Neural progenitor cell (in vitro differentiated cells): ENCODE data around the gene NDUFS1. TPM values are rescaled to one million over a fixed set of nuclear protein-coding genes. Genes with fewer than 3 reads are reported as not detected.

Experiments
- DNase-seq: peaks from one replicate; pipeline ENCODE4 v3.0.0-alpha.2; 2016; ENCODE audit warnings: low spot score
- H2AFZ ChIP-seq: fragments of 200-600 bp; sonication (generic); replicated peaks from 2 replicates; pipeline ENCODE4 v1.6.1; 2016; ENCODE audit warnings: antibody characterized with exemption
- H3F3A ChIP-seq: fragments of 200-600 bp; sonication (generic); 2 replicates; pipeline ENCODE4 v1.6.1; 2016; ENCODE audit warnings: antibody characterized with exemption, low read depth
- H3K27ac ChIP-seq: fragments of 200-600 bp; sonication (generic); 2 replicates; pipeline ENCODE4 v1.5.1; 2016; ENCODE audit warnings: mild to moderate bottlenecking
- H3K27me3 ChIP-seq: fragments of 200-600 bp; sonication (generic); 2 replicates; pipeline ENCODE4 v1.6.1; 2016; ENCODE audit warnings: mild to moderate bottlenecking, moderate library complexity
- H3K36me3 ChIP-seq: fragments of 200-600 bp; sonication (generic); 2 replicates; pipeline ENCODE4 v1.5.1; 2016
- H3K4me1 ChIP-seq: fragments of 200-600 bp; sonication (generic); 2 replicates; pipeline ENCODE4 v1.6.1; 2016; ENCODE audit warnings: mixed run types
- H3K4me2 ChIP-seq: fragments of 200-600 bp; sonication (generic); 2 replicates; pipeline ENCODE4 v1.6.1; 2016
- H3K4me3 ChIP-seq: fragments of 200-600 bp; sonication (generic); 2 replicates; pipeline ENCODE4 v1.5.1; 2016
- H3K79me2 ChIP-seq: fragments of 200-600 bp; sonication (generic); 2 replicates; pipeline ENCODE4 v1.6.1; 2016; ENCODE audit warnings: low read depth
- H3K9ac ChIP-seq: fragments of 200-600 bp; sonication (generic); 2 replicates; pipeline ENCODE4 v1.6.1; 2016
- H3K9me3 ChIP-seq: fragments of 200-600 bp; sonication (generic); 2 replicates; pipeline ENCODE4 v1.5.1; 2016; ENCODE audit warnings: low read depth
- H4K20me1 ChIP-seq: fragments of 200-600 bp; sonication (generic); 2 replicates; pipeline ENCODE4 v1.6.1; 2016; ENCODE audit warnings: low read depth
- H3K27ac Mint-ChIP-seq: 3 replicates; pipeline ENCODE4 v1.8.0; 2021; ENCODE audit warnings: mixed read lengths
- H3K27me3 Mint-ChIP-seq: 2 replicates; pipeline ENCODE4 v1.8.0; 2022; ENCODE audit warnings: low read depth, mild to moderate bottlenecking, inconsistent platforms, moderate library complexity, mixed read lengths; ENCODE audit not compliant: insufficient read depth
- H3K36me3 Mint-ChIP-seq: 3 replicates; pipeline ENCODE4 v1.8.0; 2021; ENCODE audit warnings: mixed read lengths
- H3K4me1 Mint-ChIP-seq: 3 replicates; pipeline ENCODE4 v1.8.0; 2021; ENCODE audit warnings: mixed read lengths
- H3K4me3 Mint-ChIP-seq: 3 replicates; pipeline ENCODE4 v1.8.0; 2021; ENCODE audit warnings: mild to moderate bottlenecking, moderate library complexity, mixed read lengths
- H3K9me3 Mint-ChIP-seq: 3 replicates; pipeline ENCODE4 v1.8.0; 2020; ENCODE audit warnings: mixed read lengths
- EZH2 ChIP-seq: fragments of 200-600 bp; sonication (generic); IDR thresholded peaks from 2 replicates; pipeline ENCODE4 v1.6.1; 2017; ENCODE audit warnings: antibody characterized with exemption, mild to moderate bottlenecking, moderate library complexity
- EZH2phosphoT487 ChIP-seq: fragments of 200-600 bp; sonication (generic); IDR thresholded peaks from 2 replicates; pipeline ENCODE4 v1.6.1; 2017; ENCODE audit warnings: antibody characterized with exemption
- total RNA-seq: library from RNA; depleted of rRNA; stranded (reverse); fragments of >200 nt; gene quantifications from 2 replicates; pipeline ENCODE4 v1.2.3, GENCODE V29; 2015; ENCODE audit warnings: low replicate concordance
- TF ChIP-seq, protein P1 (sequence below): fragments of 200-600 bp; sonication (generic); IDR thresholded peaks from 2 replicates; pipeline ENCODE4 v1.5.1; 2017; ENCODE audit warnings: antibody characterized with exemption, mild to moderate bottlenecking

Gene NDUFS1
- total RNA-seq, 1 donor from 2014 or later = 115 TPM

DNA sequence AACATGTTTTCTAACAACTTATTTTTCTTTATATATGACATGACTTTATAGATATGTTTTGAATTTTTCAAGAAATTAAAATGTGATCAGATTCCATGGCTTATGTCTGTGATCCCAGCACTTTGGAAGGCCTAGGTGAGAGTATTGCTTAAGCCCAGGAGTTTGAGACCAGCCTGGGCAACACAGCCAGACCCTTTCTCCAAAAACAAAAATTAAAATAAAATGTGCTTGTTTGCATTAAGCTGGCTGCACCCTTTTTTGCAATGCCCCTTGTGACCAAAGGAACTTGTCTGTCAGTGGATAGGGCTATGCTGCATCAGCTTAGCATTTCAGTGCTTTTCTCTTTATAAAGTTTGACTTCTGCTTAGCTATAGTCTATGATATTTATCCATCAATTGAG lies 71.0 kb downstream of the NDUFS1 start:
- Histone ChIP-seq H3K9ac (no peak overlapping the region), H3K79me2 (peaks cover 52% of the 10 kb centered on the region), H3K4me2 (no peak overlapping the region), H3K27ac (no peak overlapping the region), H3K9me3 (no peaks in the 10 kb centered on the region), H3K4me3 (no peak overlapping the region), H4K20me1 (peaks cover 5% of the 10 kb centered on the region), H2AFZ (no peak overlapping the region), H3F3A (peaks cover 39% of the 10 kb centered on the region), H3K27me3 (no peaks in the 10 kb centered on the region), H3K36me3 (peaks cover 4% of the 10 kb centered on the region), H3K4me1 (peaks cover 18% of the 10 kb centered on the region)
- Mint-ChIP-seq H3K4me1 (peaks cover 20% of the 10 kb centered on the region), H3K27ac (no peak overlapping the region), H3K27me3 (no peaks in the 10 kb centered on the region), H3K4me3 (peak overlapping the region; percentile 33), H3K36me3 (peaks cover 3% of the 10 kb centered on the region), H3K9me3 (no peaks in the 10 kb centered on the region)
- no peak for TF ChIP-seq EZH2
- no peak for DNase-seq

DNA sequence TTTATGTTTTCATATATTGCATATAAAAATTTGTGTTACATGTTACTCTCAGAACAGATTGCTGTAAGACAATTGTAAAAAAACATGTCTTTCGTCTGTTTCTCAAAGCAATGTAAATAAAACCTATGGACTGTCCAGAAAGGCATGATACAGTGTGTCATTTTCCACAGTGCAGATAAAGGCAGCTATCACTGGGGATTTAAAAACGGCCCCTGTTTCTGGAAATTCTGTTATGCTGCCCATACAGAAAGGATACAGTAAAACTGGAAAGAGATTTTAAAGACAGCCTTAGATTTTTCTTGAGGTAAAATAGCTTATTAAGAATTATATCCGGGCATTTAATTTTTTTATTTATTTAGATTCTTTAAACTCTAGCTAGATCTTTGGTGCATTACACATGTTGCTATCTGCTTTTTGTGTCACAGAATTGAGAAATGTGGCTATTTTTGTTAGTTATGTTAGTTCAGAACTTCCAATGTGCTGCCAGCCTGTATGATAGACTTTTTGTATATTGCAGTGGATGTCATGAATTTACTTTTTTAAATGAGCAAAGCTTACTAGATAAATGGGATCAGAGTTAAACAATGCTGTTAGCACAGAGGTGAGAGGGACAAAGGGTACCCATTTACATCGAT lies 72.4 kb downstream of the NDUFS1 start:
- TF ChIP-seq EZH2 (no peak), EZH2phosphoT487 (no peak)
- TF ChIP-seq, protein P1, sequence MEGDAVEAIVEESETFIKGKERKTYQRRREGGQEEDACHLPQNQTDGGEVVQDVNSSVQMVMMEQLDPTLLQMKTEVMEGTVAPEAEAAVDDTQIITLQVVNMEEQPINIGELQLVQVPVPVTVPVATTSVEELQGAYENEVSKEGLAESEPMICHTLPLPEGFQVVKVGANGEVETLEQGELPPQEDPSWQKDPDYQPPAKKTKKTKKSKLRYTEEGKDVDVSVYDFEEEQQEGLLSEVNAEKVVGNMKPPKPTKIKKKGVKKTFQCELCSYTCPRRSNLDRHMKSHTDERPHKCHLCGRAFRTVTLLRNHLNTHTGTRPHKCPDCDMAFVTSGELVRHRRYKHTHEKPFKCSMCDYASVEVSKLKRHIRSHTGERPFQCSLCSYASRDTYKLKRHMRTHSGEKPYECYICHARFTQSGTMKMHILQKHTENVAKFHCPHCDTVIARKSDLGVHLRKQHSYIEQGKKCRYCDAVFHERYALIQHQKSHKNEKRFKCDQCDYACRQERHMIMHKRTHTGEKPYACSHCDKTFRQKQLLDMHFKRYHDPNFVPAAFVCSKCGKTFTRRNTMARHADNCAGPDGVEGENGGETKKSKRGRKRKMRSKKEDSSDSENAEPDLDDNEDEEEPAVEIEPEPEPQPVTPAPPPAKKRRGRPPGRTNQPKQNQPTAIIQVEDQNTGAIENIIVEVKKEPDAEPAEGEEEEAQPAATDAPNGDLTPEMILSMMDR = no peak
- Histone ChIP-seq H3K27ac (peak overlapping the region; percentile 97), H3K9ac (peak overlapping the region; percentile 95), H3K4me1 (peaks cover 17% of the 10 kb centered on the region), H3K4me2 (peak overlapping the region; percentile 89), H3K36me3 (peaks cover 4% of the 10 kb centered on the region), H3K27me3 (no peaks in the 10 kb centered on the region), H4K20me1 (peaks cover 5% of the 10 kb centered on the region), H3K9me3 (no peaks in the 10 kb centered on the region), H2AFZ (peak overlapping the region; percentile 93), H3K79me2 (peaks cover 66% of the 10 kb centered on the region), H3F3A (peaks cover 34% of the 10 kb centered on the region), H3K4me3 (peak overlapping the region; percentile 89)
- H3K9me3 Mint-ChIP-seq = no peaks in the 10 kb centered on the region
- H3K27ac Mint-ChIP-seq = peak overlapping the region; percentile 42
- H3K4me1 Mint-ChIP-seq = peaks cover 18% of the 10 kb centered on the region
- H3K27me3 Mint-ChIP-seq = peaks cover 2% of the 10 kb centered on the region
- no peak for DNase-seq
- H3K4me3 Mint-ChIP-seq = peak overlapping the region; percentile 99
- H3K36me3 Mint-ChIP-seq = peaks cover 3% of the 10 kb centered on the region

DNA sequence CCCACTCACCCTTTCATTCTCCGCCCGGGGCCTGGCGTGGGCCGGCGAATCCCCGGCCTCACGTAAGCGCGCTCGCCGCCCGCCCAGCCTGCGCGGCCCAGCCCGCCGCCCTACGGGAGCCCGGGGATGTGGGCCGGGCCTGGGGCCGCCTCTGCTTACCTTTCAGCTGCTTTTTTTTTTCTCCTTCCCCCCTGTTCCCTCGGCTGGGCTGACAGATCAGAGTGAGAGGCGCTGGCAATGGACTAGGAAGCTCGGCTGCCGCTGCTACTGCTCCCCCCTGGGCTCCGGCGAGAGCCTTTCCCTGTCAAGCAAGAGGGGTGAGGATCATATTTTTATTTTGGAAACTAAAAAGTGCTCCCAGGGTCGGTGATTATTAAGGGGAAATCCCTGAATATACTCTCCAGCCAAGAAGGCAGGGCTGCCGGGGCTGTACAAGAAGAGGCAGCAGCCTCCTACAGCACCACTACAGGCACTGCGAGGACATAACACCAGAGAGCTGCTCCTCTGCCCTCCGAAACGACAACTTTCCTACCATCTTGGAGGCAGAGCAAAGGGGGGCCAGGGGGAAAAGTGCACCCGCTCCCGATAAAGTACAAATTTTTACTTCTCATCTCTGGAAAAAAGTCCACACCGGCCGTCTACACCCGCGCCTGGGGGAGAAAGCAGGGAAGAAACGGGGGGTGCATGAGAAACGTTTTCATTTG lies 73.3 kb downstream of the NDUFS1 start, which contains the start of gene INO80D:
TSS of gene INO80D (minus strand) at position 433 of the 704 bp plus-strand sequence. CDS start 23,158 bp downstream, outside the sequence.
- Mint-ChIP-seq H3K36me3 (peaks cover 3% of the 10 kb centered on the region), H3K4me3 (peak within 1 kb of the TSS; percentile 99), H3K4me1 (peaks cover 21% of the 10 kb centered on the region), H3K9me3 (no peaks in the 10 kb centered on the region), H3K27me3 (peaks cover 2% of the 10 kb centered on the region), H3K27ac (peak within 1 kb of the TSS; percentile 100)
- Histone ChIP-seq H3K79me2 (peaks cover 76% of the 10 kb centered on the region), H3K4me2 (peak within 1 kb of the TSS; percentile 89), H3K4me3 (peak within 1 kb of the TSS; percentile 89), H2AFZ (peak within 1 kb of the TSS; percentile 93), H3K9me3 (no peaks in the 10 kb centered on the region), H3K9ac (peak within 1 kb of the TSS; percentile 95), H3K27ac (peak within 1 kb of the TSS; percentile 97), H4K20me1 (peaks cover 9% of the 10 kb centered on the region), H3K4me1 (peaks cover 20% of the 10 kb centered on the region), H3F3A (peaks cover 34% of the 10 kb centered on the region), H3K27me3 (no peaks in the 10 kb centered on the region), H3K36me3 (peaks cover 4% of the 10 kb centered on the region)
- TF ChIP-seq EZH2phosphoT487 = no peak
- TF ChIP-seq, protein P1 = peak; percentile 58
- DNase-seq = peak; percentile 90
